Measurements from ENCODE around the gene ZC3H13.
"Not testable (repeated sequence)": the region's sequence is repeated elsewhere in the genome, so short reads cannot be mapped to it uniquely, and the experiment has no call there.

The ZC3H13 gene

GRCh38 chr13:46010148-46010547 lies 42.4 kb downstream of the ZC3H13 start:
- no peak for DNase-seq (ENCODE audit: extremely low read depth in 1 of 2, low read depth in 1 of 2)

- no peak for DNase-seq (ENCODE audit: extremely low read depth in 1 of 2, low read depth in 1 of 2)
Measured at GRCh38 chr13:46008631-46009030, 43.9 kb downstream of the ZC3H13 start.

GRCh38 chr13:46006688-46007452 lies 45.7 kb downstream of the ZC3H13 start:
- DNase-seq (ENCODE audit: extremely low read depth in 1 of 2, low read depth in 1 of 2), result no peak

- no peak for DNase-seq (ENCODE audit: extremely low read depth in 1 of 2, low read depth in 1 of 2)
Measured at GRCh38 chr13:46004491-46004890, 48.1 kb downstream of the ZC3H13 start.

- no peak for DNase-seq (ENCODE audit: extremely low read depth in 1 of 2, low read depth in 1 of 2)
Measured at GRCh38 chr13:45996631-45997030, 55.9 kb downstream of the ZC3H13 start.

GRCh38 chr13:45995245-45995644 lies 57.3 kb downstream of the ZC3H13 start:
- DNase-seq (ENCODE audit: extremely low read depth in 1 of 2, low read depth in 1 of 2), result no peak

- DNase-seq (ENCODE audit: extremely low read depth in 1 of 2, low read depth in 1 of 2), result no peak
Measured at GRCh38 chr13:45994752-45995151, 57.8 kb downstream of the ZC3H13 start.

- no peak for DNase-seq (ENCODE audit: extremely low read depth in 1 of 2, low read depth in 1 of 2)
Measured at GRCh38 chr13:45989607-45990006, 62.9 kb downstream of the ZC3H13 start.

GRCh38 chr13:45981127-45981526 lies 71.4 kb downstream of the ZC3H13 start:
- not testable (repeated sequence) for DNase-seq (ENCODE audit: extremely low read depth in 1 of 2, low read depth in 1 of 2)

GRCh38 chr13:45975337-45975736 lies 77.2 kb downstream of the ZC3H13 start:
- DNase-seq (ENCODE audit: extremely low read depth in 1 of 2, low read depth in 1 of 2), result no peak

GRCh38 chr13:45974500-45974899 lies 78.0 kb downstream of the ZC3H13 start:
- no peak for DNase-seq (ENCODE audit: extremely low read depth in 1 of 2, low read depth in 1 of 2)

GRCh38 chr13:45967589-45967988 lies 85.0 kb downstream of the ZC3H13 start:
- DNase-seq (ENCODE audit: extremely low read depth in 1 of 2, low read depth in 1 of 2), result no peak

GRCh38 chr13:45966715-45967114 lies 85.8 kb downstream of the ZC3H13 start:
- no peak for DNase-seq (ENCODE audit: extremely low read depth in 1 of 2, low read depth in 1 of 2)

- no peak for DNase-seq (ENCODE audit: extremely low read depth in 1 of 2, low read depth in 1 of 2)
Measured at GRCh38 chr13:45961468-45961867, 91.1 kb downstream of the ZC3H13 start.

GRCh38 chr13:45954836-45955800 lies 97.4 kb downstream of the ZC3H13 start:
- no peak for DNase-seq (ENCODE audit: extremely low read depth in 1 of 2, low read depth in 1 of 2)

GRCh38 chr13:45953082-45953481 lies 99.5 kb downstream of the ZC3H13 start:
- DNase-seq (ENCODE audit: extremely low read depth in 1 of 2, low read depth in 1 of 2), result no peak

GRCh38 chr13:45951724-45952123 lies 100.8 kb downstream of the ZC3H13 start:
- no peak for DNase-seq (ENCODE audit: extremely low read depth in 1 of 2, low read depth in 1 of 2)

- no peak for DNase-seq (ENCODE audit: extremely low read depth in 1 of 2, low read depth in 1 of 2)
Measured at GRCh38 chr13:45951166-45951565, 101.4 kb downstream of the ZC3H13 start.

GRCh38 chr13:45950386-45951000 lies 102.1 kb downstream of the ZC3H13 start:
- no peak for DNase-seq (ENCODE audit: extremely low read depth in 1 of 2, low read depth in 1 of 2)

- no peak for DNase-seq (ENCODE audit: extremely low read depth in 1 of 2, low read depth in 1 of 2)
Measured at GRCh38 chr13:45949161-45949560, 103.4 kb downstream of the ZC3H13 start.

- DNase-seq (ENCODE audit: extremely low read depth in 1 of 2, low read depth in 1 of 2), result no peak
Measured at GRCh38 chr13:45943965-45944364, 108.6 kb downstream of the ZC3H13 start.

Measured in stimulated activated CD8-positive, alpha-beta memory T cell treated with anti-CD3 and anti-CD28 coated beads, Interleukin-7, amount 100 ng/mL, for 48 hours (primary cell).